ENCODE data around the gene STKLD1. TPM values are rescaled to one million over a fixed set of nuclear protein-coding genes. Genes with fewer than 3 reads are reported as not detected.

STKLD1 gene
- total RNA-seq, 1 experiment from 2014 or later: 3.4 TPM

- DNase-seq: no peak
- Histone ChIP-seq H3K4me1 (no peaks in the 10 kb centered on the region), H3K4me3 (ENCODE audit: low read depth, low read length) (no peak overlapping the region), H3K9me3 (no peaks in the 10 kb centered on the region), H3K27me3 (replicated peaks; ENCODE audit: control insufficient read depth, insufficient read depth, low read length) (no peaks in the 10 kb centered on the region), H3K36me3 (ENCODE audit: control insufficient read depth, insufficient read depth, low read length) (no peaks in the 10 kb centered on the region)
- no peak for TF ChIP-seq CTCF (IDR thresholded peaks at IDR 0.05; ENCODE audit: insufficient read depth in 1 of 2, low read depth in 1 of 2, low read length in 1 of 2, severe bottlenecking in 1 of 2, unreplicated experiment in 1 of 2)
- Mint-ChIP-seq H3K36me3 (ENCODE audit: insufficient read depth, unreplicated experiment) (peaks cover 5% of the 10 kb centered on the region), H3K4me3 (ENCODE audit: unreplicated experiment) (no peak overlapping the region), H3K27me3 (ENCODE audit: insufficient read depth, unreplicated experiment) (no peaks in the 10 kb centered on the region), H3K9me3 (ENCODE audit: unreplicated experiment) (no peaks in the 10 kb centered on the region), H3K4me1 (ENCODE audit: low read depth, unreplicated experiment) (no peaks in the 10 kb centered on the region), H3K27ac (ENCODE audit: unreplicated experiment) (no peak overlapping the region)
- BruUV-seq (replicated peaks): no TSS peak
- ChIA-PET CTCF (no interaction called here), POLR2A (no interaction called here)
- intact Hi-C loops (cut with micrococcal nuclease; ENCODE audit: unreplicated experiment): no loop called here
Observed at GRCh38 chr9:133380734-133381133, 4.6 kb downstream of the STKLD1 start.

- H3K36me3 ChIP-seq (ENCODE audit: control insufficient read depth, insufficient read depth, low read length): no peaks in the 10 kb centered on the region
- no peaks in the 10 kb centered on the region for H3K9me3 Mint-ChIP-seq (ENCODE audit: unreplicated experiment)
- H3K4me1 Mint-ChIP-seq (ENCODE audit: low read depth, unreplicated experiment): peaks cover 7% of the 10 kb centered on the region
- no TSS peak for BruUV-seq (replicated peaks)
- DNase-seq: no peak
- no peaks in the 10 kb centered on the region for H3K4me1 ChIP-seq
- intact Hi-C loops (cut with micrococcal nuclease; ENCODE audit: unreplicated experiment): no loop called here
- no peak overlapping the region for H3K4me3 Mint-ChIP-seq (ENCODE audit: unreplicated experiment)
- POLR2A ChIA-PET: no interaction called here
- H3K27me3 ChIP-seq (replicated peaks; ENCODE audit: control insufficient read depth, insufficient read depth, low read length): no peaks in the 10 kb centered on the region
- H3K27me3 Mint-ChIP-seq (ENCODE audit: insufficient read depth, unreplicated experiment): no peaks in the 10 kb centered on the region
- H3K27ac Mint-ChIP-seq (ENCODE audit: unreplicated experiment): no peak overlapping the region
- H3K9me3 ChIP-seq: no peaks in the 10 kb centered on the region
- TF ChIP-seq CTCF (IDR thresholded peaks at IDR 0.05; ENCODE audit: insufficient read depth in 1 of 2, low read depth in 1 of 2, low read length in 1 of 2, severe bottlenecking in 1 of 2, unreplicated experiment in 1 of 2): no peak
- CTCF ChIA-PET: no interaction called here
- no peak overlapping the region for H3K4me3 ChIP-seq (ENCODE audit: low read depth, low read length)
- H3K36me3 Mint-ChIP-seq (ENCODE audit: insufficient read depth, unreplicated experiment): no peaks in the 10 kb centered on the region
Observed at GRCh38 chr9:133382507-133383141, 6.5 kb downstream of the STKLD1 start.

GRCh38 chr9:133383438-133383837 lies 7.3 kb downstream of the STKLD1 start:
- ChIA-PET CTCF (no interaction called here), POLR2A (interaction anchor here (0.6 kb wide), 1 partner anchor 23 kb away, joined by 3 read pairs; no protein-coding TSS in a partner anchor)
- Mint-ChIP-seq H3K27me3 (ENCODE audit: insufficient read depth, unreplicated experiment) (no peaks in the 10 kb centered on the region), H3K36me3 (ENCODE audit: insufficient read depth, unreplicated experiment) (no peaks in the 10 kb centered on the region), H3K27ac (ENCODE audit: unreplicated experiment) (no peak overlapping the region), H3K4me3 (ENCODE audit: unreplicated experiment) (no peak overlapping the region), H3K9me3 (ENCODE audit: unreplicated experiment) (no peaks in the 10 kb centered on the region), H3K4me1 (ENCODE audit: low read depth, unreplicated experiment) (peaks cover 7% of the 10 kb centered on the region)
- TF ChIP-seq CTCF (IDR thresholded peaks at IDR 0.05; ENCODE audit: insufficient read depth in 1 of 2, low read depth in 1 of 2, low read length in 1 of 2, severe bottlenecking in 1 of 2, unreplicated experiment in 1 of 2): no peak
- no peaks in the 10 kb centered on the region for H3K4me1 ChIP-seq
- no peak for DNase-seq
- no peaks in the 10 kb centered on the region for H3K36me3 ChIP-seq (ENCODE audit: control insufficient read depth, insufficient read depth, low read length)
- BruUV-seq (replicated peaks): no TSS peak
- H3K27me3 ChIP-seq (replicated peaks; ENCODE audit: control insufficient read depth, insufficient read depth, low read length): no peaks in the 10 kb centered on the region
- H3K4me3 ChIP-seq (ENCODE audit: low read depth, low read length): no peak overlapping the region
- H3K9me3 ChIP-seq: no peaks in the 10 kb centered on the region
- intact Hi-C loops (cut with micrococcal nuclease; ENCODE audit: unreplicated experiment): no loop called here
